ENCODE data around the gene BRDT. TPM values are rescaled to one million over a fixed set of nuclear protein-coding genes. Genes with fewer than 3 reads are reported as not detected.

BRDT gene
- total and polyA plus RNA-seq, 2 of the 8 experiments (the other 6 are each of a cell fraction or from before 2014, with no cell fraction given): 0.08 TPM; not detected in 1

DNA sequence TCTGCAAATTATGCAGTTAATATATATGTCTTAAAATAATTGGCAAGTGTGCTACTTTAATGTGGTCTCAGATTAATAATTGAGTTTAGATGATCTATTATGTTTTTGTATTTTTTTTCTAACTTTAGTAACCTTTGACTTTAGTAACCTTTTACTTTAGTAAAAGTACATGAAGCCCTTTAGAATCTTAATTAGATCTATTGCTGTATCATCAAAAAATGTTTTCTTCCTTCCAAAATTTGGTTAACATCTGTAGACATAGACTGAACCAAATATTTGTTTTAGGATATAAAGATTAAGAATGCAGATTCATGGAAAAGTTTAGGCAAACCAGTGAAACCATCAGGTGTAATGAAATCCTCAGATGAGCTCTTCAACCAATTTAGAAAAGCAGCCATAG, 54.9 kb downstream of the BRDT start (continued):
- TF ChIP-seq RAD21 (IDR thresholded peaks at IDR 0.05 in 1 of 2, conservative IDR thresholded peaks at IDR 0.05 in 1 of 2; ENCODE audit: low read depth in 2 of 2, low read length in 2 of 2) (no peak), SP4 (IDR thresholded peaks at IDR 0.05; ENCODE audit: low read length) (no peak), EGR1 (IDR thresholded peaks at IDR 0.05; ENCODE audit: borderline replicate concordance, low read depth, low read length) (no peak)
